ENCODE measurements around the gene RNPEPL1. TPM values are rescaled to one million over a fixed set of nuclear protein-coding genes. Genes with fewer than 3 reads are reported as not detected.

Gene RNPEPL1
- total RNA-seq, 3 donors from 2014 or later (not counting 1 experiment from before 2014, with no cell fraction given): 145 to 167 (median 164) TPM

GRCh38 chr2:240585101-240585500 is 16.8 kb downstream of the RNPEPL1 start:
- peak overlapping the region; percentile 91 for H3K27ac ChIP-seq (ENCODE audit: low read length)
- 80% methylated on average over 6 of the region's 6 CpGs for WGBS (ENCODE audit: insufficient coverage)
- peaks cover 44% of the 10 kb centered on the region for H3K4me1 ChIP-seq (ENCODE audit: control insufficient read depth, insufficient read depth, low read length)
- Mint-ChIP-seq H3K27me3 (ENCODE audit: low read depth in 2 of 2) (no peaks in the 10 kb centered on the region), H3K9me3 (no peaks in the 10 kb centered on the region), H3K4me1 (peaks cover 48 to 53% of the 10 kb centered on the region in 2 donors), H3K4me3 (peak overlapping the region; percentile 49), H3K27ac (peak overlapping the region in 1 of 2 donors; percentile 42), H3K36me3 (no peaks in the 10 kb centered on the region)
- ATAC-seq: no peak
- H3K27me3 ChIP-seq (ENCODE audit: control insufficient read depth, insufficient read depth, low read length): no peaks in the 10 kb centered on the region
- intact Hi-C loops (cut with micrococcal nuclease): no loop called here
- H3K4me3 ChIP-seq (ENCODE audit: low read length): no peak overlapping the region
- no peaks in the 10 kb centered on the region for H3K9me3 ChIP-seq (ENCODE audit: control insufficient read depth, insufficient read depth, low read length)
- H3K36me3 ChIP-seq (ENCODE audit: control insufficient read depth, insufficient read depth, low read length): peaks cover 6% of the 10 kb centered on the region
- DNase-seq: no peak
- no peak for TF ChIP-seq CTCF (IDR thresholded peaks at IDR 0.05)

- intact Hi-C loops (cut with micrococcal nuclease): loop anchor here (1.0 kb wide), 3 partner anchors 19 to 40 kb away; partner anchors contain the start of gene GPR35
- Mint-ChIP-seq H3K9me3 (no peaks in the 10 kb centered on the region), H3K4me1 (peaks cover 41 to 47% of the 10 kb centered on the region in 2 donors), H3K4me3 (peak overlapping the region; percentile 95), H3K27ac (peak overlapping the region; percentile 89 to 91), H3K36me3 (no peaks in the 10 kb centered on the region), H3K27me3 (ENCODE audit: low read depth in 2 of 2) (no peaks in the 10 kb centered on the region)
- Histone ChIP-seq H3K9me3 (ENCODE audit: control insufficient read depth, insufficient read depth, low read length) (no peaks in the 10 kb centered on the region), H3K36me3 (ENCODE audit: control insufficient read depth, insufficient read depth, low read length) (peaks cover 12% of the 10 kb centered on the region), H3K27me3 (ENCODE audit: control insufficient read depth, insufficient read depth, low read length) (no peaks in the 10 kb centered on the region), H3K27ac (ENCODE audit: low read length) (peak overlapping the region; percentile 91), H3K4me3 (ENCODE audit: low read length) (peak overlapping the region; percentile 89), H3K4me1 (ENCODE audit: control insufficient read depth, insufficient read depth, low read length) (peaks cover 38% of the 10 kb centered on the region)
- no peak for TF ChIP-seq CTCF (IDR thresholded peaks at IDR 0.05)
- no peak for DNase-seq
- 5% methylated on average over 20 of the region's 20 CpGs for WGBS (ENCODE audit: insufficient coverage)
- no peak for ATAC-seq
These were observed 17.5 kb downstream of the RNPEPL1 start for GRCh38 chr2:240585681-240586197.

GRCh38 chr2:240586198-240586918 is 18.1 kb downstream of the RNPEPL1 start, which contains the start of gene CAPN10:
Gene CAPN10 (plus strand): TSS chr2:240586734. CDS start chr2:240586912, 178 bp downstream.
- Mint-ChIP-seq H3K4me3 (peak within 1 kb of the TSS; percentile 95), H3K27me3 (ENCODE audit: low read depth in 2 of 2) (no peaks in the 10 kb centered on the region), H3K4me1 (peaks cover 38 to 49% of the 10 kb centered on the region in 2 donors), H3K36me3 (no peaks in the 10 kb centered on the region), H3K27ac (peak within 1 kb of the TSS; percentile 89 to 91), H3K9me3 (no peaks in the 10 kb centered on the region)
- peaks cover 18% of the 10 kb centered on the region for H3K36me3 ChIP-seq (ENCODE audit: control insufficient read depth, insufficient read depth, low read length)
- no peak for TF ChIP-seq CTCF (IDR thresholded peaks at IDR 0.05)
- no peaks in the 10 kb centered on the region for H3K9me3 ChIP-seq (ENCODE audit: control insufficient read depth, insufficient read depth, low read length)
- peak within 1 kb of the TSS; percentile 91 for H3K27ac ChIP-seq (ENCODE audit: low read length)
- intact Hi-C loops (cut with micrococcal nuclease): loop anchor here (1.0 kb wide), 3 partner anchors 20 to 39 kb away; partner anchors contain the start of gene GPR35
- no peaks in the 10 kb centered on the region for H3K27me3 ChIP-seq (ENCODE audit: control insufficient read depth, insufficient read depth, low read length)
- under 1% methylated on average over 88 of the region's 88 CpGs for WGBS (ENCODE audit: insufficient coverage)
- H3K4me1 ChIP-seq (ENCODE audit: control insufficient read depth, insufficient read depth, low read length): peaks cover 38% of the 10 kb centered on the region
- DNase-seq (peak; percentile 96 to 98), ATAC-seq (peak; percentile 86 to 92 (median 88))
- peak within 1 kb of the TSS; percentile 89 for H3K4me3 ChIP-seq (ENCODE audit: low read length)
